Activated CD8-positive, alpha-beta T cell treated with anti-CD3 and anti-CD28 coated beads for 36 hours (primary cell): ENCODE measurements around the gene CLTC. TPM values are rescaled to one million over a fixed set of nuclear protein-coding genes. Genes with fewer than 3 reads are reported as not detected.

Experiments
- ATAC-seq: fragments of 200-7000 bp; cut with Tn5 transposase; one replicate; pipeline ENCODE4 v1.10.0; 2021; ENCODE audit warnings: mild to moderate bottlenecking, moderate library complexity
- CTCF ChIA-PET: fragments of 350-600 bp; sonication (Branson Sonifier 250); formaldehyde crosslinking; loops from one replicate; lab custom pipeline; 2021; ENCODE audit warnings: antibody characterized with exemption; lab: Charles Lee
- POLR2A ChIA-PET: fragments of 350-600 bp; sonication (Branson Sonifier 250); formaldehyde crosslinking; loops from one replicate; lab custom pipeline; 2021; ENCODE audit warnings: antibody characterized with exemption; lab: Charles Lee
- DNase-seq: peaks from one replicate; pipeline ENCODE4 v3.0.0-alpha.2; 2020
- H3K27ac Mint-ChIP-seq: one replicate; pipeline ENCODE4 v1.8.0; 2021; ENCODE audit warnings: mild to moderate bottlenecking, mixed read lengths
- H3K27me3 Mint-ChIP-seq: one replicate; pipeline ENCODE4 v1.8.0; 2021; ENCODE audit warnings: mixed read lengths
- H3K36me3 Mint-ChIP-seq: one replicate; pipeline ENCODE4 v1.8.0; 2021; ENCODE audit warnings: low read depth, mixed read lengths
- H3K4me1 Mint-ChIP-seq: one replicate; pipeline ENCODE4 v1.8.0; 2021; ENCODE audit warnings: low read depth, mixed read lengths
- H3K4me3 Mint-ChIP-seq: one replicate; pipeline ENCODE4 v1.8.0; 2021; ENCODE audit warnings: mild to moderate bottlenecking, moderate library complexity, mixed read lengths
- H3K9me3 Mint-ChIP-seq: one replicate; pipeline ENCODE4 v1.8.0; 2021; ENCODE audit warnings: mixed read lengths
- intact Hi-C: fragments of 100-400 bp; cut with micrococcal nuclease; formaldehyde crosslinking; loops from one replicate; pipeline ENCODE4 v1.10.0; 2022
- total RNA-seq, 2 experiments: library from RNA; stranded (reverse); gene quantifications; one replicate each; pipeline ENCODE4 v1.2.3, GENCODE V29; 2021
- TF ChIP-seq, protein P1 (sequence below): fragments of 200-600 bp; IDR thresholded peaks from one replicate; pipeline ENCODE4 v1.8.0; 2022; ENCODE audit warnings: antibody characterized with exemption, mild to moderate bottlenecking

CLTC gene
- total RNA-seq, 2 experiments from 2014 or later: 137 to 142 TPM

DNA sequence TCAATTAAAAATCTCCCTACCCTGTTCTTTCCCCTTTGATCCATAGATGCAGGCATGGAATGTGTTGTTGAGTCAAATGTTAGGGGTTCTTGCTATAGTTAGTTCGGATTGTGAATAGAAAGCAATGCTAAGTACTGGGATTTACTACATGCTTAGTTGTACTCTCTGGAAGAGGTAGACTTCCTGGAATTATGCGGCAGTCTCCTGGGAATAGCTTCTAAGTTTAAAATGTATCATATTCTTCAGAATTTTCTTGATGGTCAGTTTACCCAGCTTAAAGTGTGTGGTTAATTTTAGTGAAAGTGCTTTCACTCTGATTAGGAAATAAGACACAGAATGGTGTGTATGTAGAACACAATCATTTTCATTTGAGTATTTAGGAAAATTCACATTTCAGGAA lies 3.5 kb downstream of the CLTC start:
- ChIA-PET POLR2A (interaction anchor here (0.6 to 1.0 kb wide), 2 partner anchors 14 to 238 kb away, joined by 3 read pairs; no protein-coding TSS in a partner anchor), CTCF (interaction anchor here (1.0 kb wide), 1 partner anchor 19 kb away, joined by 4 read pairs; no protein-coding TSS in a partner anchor)
- Mint-ChIP-seq H3K4me1 (peaks cover 54% of the 10 kb centered on the region), H3K27me3 (no peaks in the 10 kb centered on the region), H3K36me3 (peaks cover 21% of the 10 kb centered on the region), H3K4me3 (peak overlapping the region; percentile 30), H3K9me3 (no peaks in the 10 kb centered on the region), H3K27ac (no peak overlapping the region)
- ATAC-seq: no peak
- TF ChIP-seq, protein P1, sequence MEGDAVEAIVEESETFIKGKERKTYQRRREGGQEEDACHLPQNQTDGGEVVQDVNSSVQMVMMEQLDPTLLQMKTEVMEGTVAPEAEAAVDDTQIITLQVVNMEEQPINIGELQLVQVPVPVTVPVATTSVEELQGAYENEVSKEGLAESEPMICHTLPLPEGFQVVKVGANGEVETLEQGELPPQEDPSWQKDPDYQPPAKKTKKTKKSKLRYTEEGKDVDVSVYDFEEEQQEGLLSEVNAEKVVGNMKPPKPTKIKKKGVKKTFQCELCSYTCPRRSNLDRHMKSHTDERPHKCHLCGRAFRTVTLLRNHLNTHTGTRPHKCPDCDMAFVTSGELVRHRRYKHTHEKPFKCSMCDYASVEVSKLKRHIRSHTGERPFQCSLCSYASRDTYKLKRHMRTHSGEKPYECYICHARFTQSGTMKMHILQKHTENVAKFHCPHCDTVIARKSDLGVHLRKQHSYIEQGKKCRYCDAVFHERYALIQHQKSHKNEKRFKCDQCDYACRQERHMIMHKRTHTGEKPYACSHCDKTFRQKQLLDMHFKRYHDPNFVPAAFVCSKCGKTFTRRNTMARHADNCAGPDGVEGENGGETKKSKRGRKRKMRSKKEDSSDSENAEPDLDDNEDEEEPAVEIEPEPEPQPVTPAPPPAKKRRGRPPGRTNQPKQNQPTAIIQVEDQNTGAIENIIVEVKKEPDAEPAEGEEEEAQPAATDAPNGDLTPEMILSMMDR: no peak
- DNase-seq: no peak
- intact Hi-C loops: no loop called here

DNA sequence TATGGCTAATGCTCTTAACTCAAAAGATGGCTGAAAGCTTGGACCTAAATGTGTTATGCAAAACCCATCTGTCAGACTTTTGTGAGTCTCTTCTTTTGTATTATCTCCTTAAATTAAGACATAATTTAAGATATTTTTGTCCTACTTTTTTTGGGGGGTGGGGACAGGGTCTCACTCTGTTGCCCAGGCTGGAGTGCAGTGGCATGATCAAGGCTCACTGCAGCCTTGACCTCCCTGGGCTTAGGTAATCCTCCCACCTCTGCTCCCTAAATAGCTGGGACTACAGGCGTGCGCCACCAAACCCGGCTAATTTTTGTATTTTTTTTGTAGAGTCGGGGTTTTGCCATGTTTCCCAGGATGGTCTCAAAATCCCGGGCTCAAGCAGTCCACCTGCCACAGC lies 7.1 kb downstream of the CLTC start:
- Mint-ChIP-seq H3K4me3 (no peak overlapping the region), H3K27ac (no peak overlapping the region), H3K4me1 (peaks cover 64% of the 10 kb centered on the region), H3K36me3 (peaks cover 39% of the 10 kb centered on the region), H3K27me3 (no peaks in the 10 kb centered on the region), H3K9me3 (peaks cover 2% of the 10 kb centered on the region)
- TF ChIP-seq, protein P1: no peak
- ATAC-seq: no peak
- CTCF ChIA-PET: no interaction called here
- no peak for DNase-seq
- POLR2A ChIA-PET: no interaction called here
- intact Hi-C loops: no loop called here

DNA sequence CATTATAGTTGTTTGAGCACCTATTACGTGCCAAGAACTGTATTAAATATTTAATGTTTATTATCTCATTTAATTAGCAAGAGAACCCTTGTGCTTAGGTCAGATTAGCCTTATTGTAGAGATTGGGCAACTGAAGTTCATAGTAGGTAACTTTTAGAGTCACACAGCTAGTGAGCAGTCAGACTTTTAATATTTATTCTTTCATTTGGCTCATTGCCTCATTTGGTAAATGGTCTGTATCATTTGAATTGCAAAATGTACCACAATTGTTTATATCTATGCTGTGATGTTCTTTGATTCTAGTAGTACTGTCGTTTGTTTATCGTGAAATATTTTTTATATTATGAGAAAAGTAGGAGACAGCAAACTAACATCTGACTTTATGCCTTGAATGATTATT lies 7.6 kb downstream of the CLTC start:
- Mint-ChIP-seq H3K9me3 (peaks cover 2% of the 10 kb centered on the region), H3K27me3 (no peaks in the 10 kb centered on the region), H3K36me3 (peaks cover 38% of the 10 kb centered on the region), H3K4me3 (no peak overlapping the region), H3K4me1 (peaks cover 60% of the 10 kb centered on the region), H3K27ac (no peak overlapping the region)
- TF ChIP-seq, protein P1: no peak
- intact Hi-C loops: no loop called here
- ChIA-PET POLR2A (interaction anchor here (1.2 kb wide), 1 partner anchor 10 kb away, joined by 3 read pairs; no protein-coding TSS in a partner anchor), CTCF (no interaction called here)
- DNase-seq (no peak), ATAC-seq (no peak)

DNA sequence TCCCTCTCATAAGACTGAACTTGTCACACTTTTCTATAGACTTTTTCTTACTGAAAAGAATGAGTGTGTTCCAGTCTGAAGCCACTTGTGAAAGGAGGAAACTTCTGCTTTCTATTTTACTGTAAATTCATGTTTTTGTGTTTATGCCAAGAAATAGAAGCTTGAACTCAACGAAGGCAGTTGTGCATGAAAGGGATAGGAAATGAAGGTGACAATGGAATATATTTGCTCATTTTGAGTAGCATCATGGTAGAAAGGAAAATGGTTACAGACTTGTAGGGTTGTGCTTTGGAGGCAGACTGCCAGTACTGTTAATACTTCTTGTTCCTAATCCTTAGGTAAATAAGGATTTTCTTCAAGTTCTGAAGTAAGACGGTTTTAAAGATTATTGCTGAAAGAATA lies 8.1 kb downstream of the CLTC start:
- H3K4me1 Mint-ChIP-seq: peaks cover 61% of the 10 kb centered on the region
- POLR2A ChIA-PET: interaction anchor here (1.2 kb wide), 1 partner anchor 9 kb away, joined by 3 read pairs; no protein-coding TSS in a partner anchor
- ATAC-seq (no peak), DNase-seq (no peak)
- peaks cover 43% of the 10 kb centered on the region for H3K36me3 Mint-ChIP-seq
- TF ChIP-seq, protein P1: no peak
- H3K27me3 Mint-ChIP-seq: no peaks in the 10 kb centered on the region
- H3K4me3 Mint-ChIP-seq: no peak overlapping the region
- no peak overlapping the region for H3K27ac Mint-ChIP-seq
- CTCF ChIA-PET: no interaction called here
- intact Hi-C loops: no loop called here
- H3K9me3 Mint-ChIP-seq: peaks cover 2% of the 10 kb centered on the region

DNA sequence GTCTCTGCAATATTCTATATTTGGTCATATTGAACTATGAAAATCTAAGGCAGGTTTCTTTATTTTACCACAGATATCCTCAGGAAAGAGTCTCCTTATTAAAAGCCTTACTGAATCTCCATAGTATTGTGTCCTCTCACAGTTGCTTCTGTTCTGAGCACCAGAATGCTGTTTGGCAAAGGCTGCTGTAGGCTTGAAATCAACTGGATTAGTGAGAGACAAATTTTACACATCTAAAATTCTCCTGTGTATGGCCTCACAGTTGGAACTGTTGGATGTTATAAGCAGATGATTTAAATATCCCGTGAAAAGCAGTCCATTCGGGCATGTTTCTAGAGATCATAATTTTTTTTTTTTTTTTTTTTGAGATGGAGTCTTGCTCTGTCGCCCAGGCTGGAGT lies 9.5 kb downstream of the CLTC start:
- intact Hi-C loops: no loop called here
- POLR2A ChIA-PET: no interaction called here
- Mint-ChIP-seq H3K9me3 (peaks cover 2% of the 10 kb centered on the region), H3K4me3 (no peak overlapping the region), H3K27me3 (no peaks in the 10 kb centered on the region), H3K27ac (no peak overlapping the region), H3K36me3 (peaks cover 37% of the 10 kb centered on the region), H3K4me1 (peaks cover 61% of the 10 kb centered on the region)
- DNase-seq (no peak), ATAC-seq (no peak)
- CTCF ChIA-PET: no interaction called here
- TF ChIP-seq, protein P1: no peak
